HT-29 (cell line): Measurements from ENCODE around the gene LIPJ. TPM values are rescaled to one million over a fixed set of nuclear protein-coding genes. Genes with fewer than 3 reads are reported as not detected.

Experiments
- DNase-seq: peaks from one replicate; pipeline ENCODE4 v3.0.0-alpha.2; 2015; ENCODE audit warnings: low spot score
- small RNA-seq: library from RNA; depleted of rRNA; stranded (forward); fragments of <200 nt; gene quantifications from one replicate; pipeline ENCODE3, GENCODE V24; 2014
- total RNA-seq: library from RNA; depleted of rRNA; stranded (reverse); fragments of >200 nt; shearing (Covaris generic); gene quantifications from 2 replicates; pipeline ENCODE4 v1.2.3, GENCODE V29; 2014; rRNA removed

The LIPJ gene
- total RNA-seq, 1 experiment from 2014 or later = not detected

DNA sequence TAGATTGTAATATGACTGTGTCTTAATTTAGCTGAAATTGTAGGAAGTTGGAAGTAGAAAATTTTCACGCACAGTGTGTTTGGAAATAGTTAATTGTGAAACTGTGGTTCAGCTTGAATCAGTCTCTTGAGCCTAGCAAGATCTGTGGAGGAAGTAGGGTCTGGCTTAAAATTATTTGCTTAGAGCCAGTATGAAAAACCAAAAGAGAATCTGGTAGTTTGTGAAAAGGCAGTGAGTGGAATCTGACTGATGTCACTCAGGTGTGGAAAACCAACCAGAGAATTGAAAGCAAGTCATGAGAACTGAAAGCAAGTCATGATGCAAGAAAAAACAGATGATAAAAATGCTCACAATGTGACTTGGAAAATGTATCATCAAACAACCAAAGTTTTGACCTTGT, 11.5 kb downstream of the LIPJ start:
- no peak for DNase-seq

DNA sequence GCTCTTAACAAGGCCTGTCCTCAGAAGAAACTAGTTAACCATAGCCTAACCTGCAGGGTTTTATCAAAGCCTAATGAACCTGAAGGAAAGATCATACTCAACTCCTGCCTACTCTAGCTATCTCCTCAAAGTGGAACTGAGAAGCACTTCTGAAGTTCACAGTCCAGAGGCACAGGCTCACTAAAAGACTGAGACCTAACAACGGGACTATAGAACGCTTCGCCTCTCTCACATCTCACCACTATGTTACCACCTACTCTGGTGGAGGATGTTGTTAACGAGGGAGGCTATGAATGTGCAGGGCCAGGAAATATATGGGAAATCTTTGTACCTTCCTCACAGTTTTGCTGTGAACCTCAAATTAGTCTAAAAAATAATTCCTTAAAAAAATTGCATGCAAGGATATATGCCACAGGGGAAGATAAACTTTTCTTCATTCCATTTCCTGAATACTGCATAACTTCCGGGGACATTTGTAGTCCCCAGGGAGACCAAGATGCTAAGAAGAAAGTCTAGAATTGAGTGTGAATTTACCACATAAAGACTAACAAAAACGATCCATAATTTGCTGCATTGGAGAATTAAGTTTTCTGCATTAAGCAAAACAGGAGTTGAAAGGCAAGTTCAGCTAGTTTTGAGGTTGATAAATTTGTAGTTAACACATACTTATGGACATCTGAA, 21.6 kb downstream of the LIPJ start:
- no peak for DNase-seq

DNA sequence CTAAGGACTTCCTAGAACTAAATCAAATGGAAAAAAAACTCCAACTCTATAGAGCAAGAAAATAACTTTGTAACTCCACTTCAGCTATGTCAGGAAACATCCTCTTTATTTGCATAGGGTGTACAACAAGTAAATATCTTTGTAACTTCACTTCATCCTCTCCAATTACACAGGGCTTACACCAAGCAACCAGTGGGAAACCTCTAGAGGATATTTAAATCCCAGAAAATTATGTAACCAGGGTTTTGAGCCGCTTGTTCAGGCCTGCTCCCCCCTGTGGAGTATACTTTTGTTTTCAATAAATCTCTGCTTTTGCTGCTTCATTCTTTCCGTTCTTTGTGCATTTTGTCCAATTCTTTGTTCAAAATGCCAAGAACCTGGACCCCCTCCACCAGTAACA, 22.2 kb downstream of the LIPJ start:
- no peak for DNase-seq

DNA sequence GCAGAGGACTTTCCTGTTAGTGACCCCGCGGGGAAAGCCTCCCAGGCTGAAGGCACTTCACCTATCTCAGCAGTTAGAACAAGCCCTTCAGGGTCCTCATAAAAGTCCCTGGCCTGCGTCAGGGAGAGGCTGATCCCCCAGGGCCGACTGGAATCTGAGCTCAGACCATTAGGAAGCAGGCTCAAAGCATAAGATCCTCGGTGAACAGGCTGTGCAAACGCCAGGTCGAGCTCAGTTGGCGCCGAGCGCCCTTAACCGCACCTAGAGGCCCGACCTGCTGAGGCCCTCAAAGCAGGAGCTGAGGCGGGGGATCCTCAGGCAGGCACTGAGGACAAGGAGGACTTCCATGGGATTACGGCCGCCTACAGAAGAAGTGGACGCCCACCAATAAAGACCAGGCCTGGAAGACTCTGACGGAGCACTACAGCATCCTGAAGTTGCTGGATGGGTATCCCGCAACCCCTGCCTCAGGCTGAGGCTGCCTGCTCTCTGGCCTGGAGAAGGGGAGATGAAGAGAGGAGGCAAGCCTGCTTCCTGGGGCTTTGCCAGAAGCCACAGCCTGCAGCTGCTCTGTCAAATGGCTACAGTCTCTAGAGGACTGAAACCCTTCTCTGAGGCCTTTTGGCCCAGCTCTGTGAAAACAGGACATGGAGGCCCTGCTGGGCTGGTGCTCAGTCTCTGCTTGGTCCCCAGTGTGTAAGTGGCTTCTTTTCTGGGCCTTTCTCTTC, 29.9 kb downstream of the LIPJ start:
- DNase-seq = no peak

DNA sequence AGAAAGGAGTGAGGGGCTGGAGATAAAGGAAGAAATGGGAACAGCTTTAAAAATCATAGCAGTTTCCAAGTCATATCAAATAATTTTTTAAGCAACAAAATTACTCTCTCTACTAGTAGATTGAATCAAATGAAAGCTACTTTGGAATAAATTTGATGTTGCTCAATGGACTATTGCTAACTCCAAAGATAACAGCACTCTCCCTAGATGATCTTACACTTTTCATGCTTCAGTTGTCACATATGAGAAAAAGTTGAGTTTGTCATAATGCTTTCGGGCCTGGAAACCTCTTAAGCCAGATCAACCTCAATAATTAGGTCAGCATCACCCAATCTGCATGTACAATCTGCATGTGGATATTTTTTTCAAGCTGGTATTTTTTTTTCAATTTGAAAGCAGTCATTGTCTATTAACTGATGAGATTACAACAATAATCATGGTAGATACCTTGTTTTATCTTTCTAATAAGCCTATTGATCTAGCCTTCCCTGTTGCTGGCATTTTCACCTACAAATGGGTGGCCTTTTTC, 31.3 kb downstream of the LIPJ start:
- DNase-seq = no peak

DNA sequence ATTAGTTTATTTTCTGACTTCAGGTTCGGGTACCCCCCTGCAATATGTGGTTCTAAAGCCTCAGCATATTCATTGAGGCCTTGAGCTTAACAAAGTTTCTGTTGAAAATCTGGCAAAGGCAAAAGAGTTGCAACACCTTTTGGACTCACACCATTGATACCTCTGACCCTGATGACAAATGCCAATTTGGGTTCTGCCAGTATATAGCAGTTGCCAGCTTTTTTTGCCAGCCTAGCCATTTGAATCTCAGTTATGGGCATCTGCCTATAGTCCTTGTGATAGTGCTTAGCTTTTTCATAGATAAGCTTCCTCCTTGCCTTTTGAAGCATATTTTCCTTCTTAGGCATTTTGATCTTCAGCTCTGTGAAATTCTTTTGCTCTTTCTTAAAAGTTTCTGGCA, 31.9 kb downstream of the LIPJ start:
- no peak for DNase-seq

DNA sequence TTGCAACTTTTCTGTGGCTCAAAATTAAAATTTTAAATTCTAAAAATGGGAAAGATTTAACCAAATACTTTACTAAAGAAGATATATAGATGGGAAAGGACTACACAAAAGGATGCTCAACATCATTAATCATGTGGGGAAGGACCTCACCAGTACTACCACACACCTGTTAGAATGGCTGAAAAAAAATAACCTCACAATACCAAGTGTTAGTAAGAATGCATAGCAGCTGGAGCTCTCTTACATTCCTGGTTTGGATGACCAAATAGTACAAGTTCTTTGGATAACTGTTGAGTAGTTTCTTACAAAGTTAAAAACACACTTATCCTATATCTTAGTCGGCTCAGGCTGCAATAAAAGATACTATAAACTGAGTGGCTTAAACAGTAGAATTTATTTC, 33.9 kb downstream of the LIPJ start:
- no peak for DNase-seq

DNA sequence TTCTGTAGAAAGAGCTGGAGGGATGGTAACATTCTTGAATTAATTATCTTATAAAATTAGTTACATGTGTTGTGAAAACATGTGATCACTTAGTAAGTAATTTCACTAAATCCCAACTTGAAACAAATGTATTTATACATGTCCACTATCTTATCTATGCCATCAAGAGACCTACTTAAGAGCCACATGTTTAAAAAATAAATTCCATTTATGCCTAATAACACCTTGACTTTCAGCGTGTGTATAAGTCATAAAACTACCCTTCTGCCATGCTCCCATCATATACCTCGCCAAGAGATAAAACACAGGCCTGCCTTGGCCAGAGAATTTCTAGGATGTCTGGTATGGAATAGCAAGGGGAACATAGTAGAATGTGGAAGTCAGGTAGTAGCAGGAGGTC, 37.3 kb downstream of the LIPJ start:
- DNase-seq = no peak

DNA sequence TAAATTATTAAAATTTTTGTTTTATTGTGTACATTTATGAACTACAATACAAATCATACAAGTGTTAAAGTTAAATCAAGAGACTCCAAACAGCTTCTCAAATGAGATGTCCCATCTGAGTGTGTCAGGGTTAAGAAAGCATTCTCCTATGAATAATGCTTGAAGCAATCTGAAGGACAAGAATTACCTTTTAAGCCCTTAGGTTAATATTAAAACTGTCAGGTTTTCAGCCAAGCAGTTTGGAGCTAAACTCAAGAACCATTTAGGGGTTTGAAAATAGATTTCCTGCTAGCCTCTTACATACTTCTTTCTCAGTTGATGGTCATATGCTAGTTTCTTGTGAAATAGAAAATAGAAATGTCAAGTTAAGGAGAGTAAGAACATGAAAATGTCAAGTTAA, 38.3 kb downstream of the LIPJ start:
- DNase-seq = no peak

DNA sequence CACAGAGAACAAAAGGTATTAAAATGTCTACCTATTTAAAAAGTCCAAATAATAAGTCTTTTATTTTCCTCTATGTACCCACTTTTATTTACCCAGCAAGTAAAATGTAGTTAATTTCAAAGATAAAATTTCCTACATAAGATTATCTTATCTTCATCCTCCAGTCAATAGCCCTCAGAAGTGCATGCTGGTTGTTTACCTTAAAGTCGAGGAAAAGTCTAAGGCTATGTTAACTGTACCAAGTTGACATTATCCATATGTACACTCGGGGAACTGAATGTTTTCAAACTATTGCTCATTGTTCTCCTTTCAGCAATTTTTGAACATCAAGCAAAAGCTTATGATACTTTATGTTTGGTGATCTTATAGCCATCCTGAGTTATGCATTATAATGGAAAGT, 53.6 kb downstream of the LIPJ start:
- no peak for DNase-seq

DNA sequence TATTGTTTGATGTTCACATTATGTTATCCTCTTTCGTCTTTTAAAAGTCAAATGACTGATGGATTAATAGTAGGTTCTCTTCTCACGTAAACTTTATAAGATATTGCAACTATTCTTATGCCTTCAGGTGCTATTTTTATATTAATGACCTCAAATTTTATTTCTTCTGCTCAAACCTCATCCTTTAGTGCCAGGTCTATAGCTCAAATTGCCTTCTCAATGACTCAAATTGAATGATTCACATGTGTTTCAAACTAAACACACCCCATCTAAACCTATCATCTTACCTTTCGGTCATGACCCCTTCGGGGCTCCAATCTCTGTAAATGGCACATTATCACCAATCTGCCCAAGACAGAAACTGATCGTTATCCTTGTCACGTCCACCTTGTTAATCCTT, 55.6 kb downstream of the LIPJ start:
- no peak for DNase-seq

DNA sequence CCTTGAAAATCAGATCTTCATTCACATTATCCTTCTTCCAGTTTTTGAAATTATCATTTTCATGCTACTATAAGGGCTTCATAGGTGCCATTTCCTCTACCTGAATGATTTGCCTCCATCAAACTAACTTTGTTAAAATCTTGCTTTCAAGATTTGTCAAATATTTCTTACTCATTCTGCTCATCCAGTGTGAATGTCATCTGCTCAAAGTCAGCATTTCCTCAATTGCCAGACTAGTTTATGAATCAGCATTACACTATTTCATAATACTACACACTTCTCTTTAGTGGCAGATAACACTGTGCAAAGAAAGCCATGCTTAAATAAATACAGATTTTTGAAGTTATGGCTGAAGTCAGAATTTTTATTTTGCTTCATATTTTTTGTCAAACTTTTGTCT, 56.4 kb downstream of the LIPJ start:
- no peak for DNase-seq

DNA sequence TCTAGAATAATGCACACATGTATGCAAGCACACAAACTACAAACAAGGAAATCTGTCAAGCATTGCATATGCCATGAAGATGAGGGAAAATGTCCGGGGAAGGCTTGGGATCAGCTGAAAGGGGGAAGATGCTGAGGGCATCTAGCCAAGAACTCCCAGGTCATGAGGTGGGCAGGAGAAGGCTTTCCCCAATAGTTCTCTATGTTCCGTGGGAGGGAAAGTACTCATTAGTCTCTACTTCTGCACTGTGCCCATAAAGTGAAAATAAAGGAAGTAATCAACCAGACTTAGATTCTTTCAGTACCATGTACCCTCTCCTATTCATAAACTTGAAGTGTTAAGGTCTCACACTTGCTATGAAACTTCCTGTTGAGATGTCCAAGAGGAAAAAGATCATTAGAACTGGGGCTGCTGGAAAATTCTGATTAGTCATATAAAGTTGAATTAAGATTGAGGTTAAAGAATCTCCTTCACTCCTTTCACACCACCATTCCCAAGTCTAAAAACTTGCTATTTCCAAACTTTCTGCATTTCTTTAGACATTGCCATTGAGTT, 60.6 kb downstream of the LIPJ start:
- DNase-seq = no peak

DNA sequence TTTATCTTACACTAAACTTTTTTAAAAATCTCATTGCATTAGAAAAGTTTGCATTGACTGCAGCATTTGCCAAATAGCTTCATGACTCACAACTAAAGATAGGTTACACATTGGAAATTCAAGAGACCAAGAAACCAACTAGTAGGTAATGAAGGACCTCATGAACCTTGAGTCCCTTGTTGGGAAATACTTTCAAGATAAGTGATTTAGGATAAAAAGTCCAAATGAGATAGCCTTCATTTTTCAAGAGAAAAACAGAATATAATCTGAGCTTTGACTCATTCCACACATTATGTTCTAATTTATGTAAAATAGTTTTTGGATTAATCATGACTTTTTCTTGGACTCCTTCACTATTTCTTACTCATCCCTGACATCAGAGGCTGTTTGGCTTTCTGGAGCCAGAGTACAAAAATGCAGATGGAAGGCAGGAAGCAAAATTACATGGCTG, 64.6 kb downstream of the LIPJ start:
- DNase-seq = no peak

DNA sequence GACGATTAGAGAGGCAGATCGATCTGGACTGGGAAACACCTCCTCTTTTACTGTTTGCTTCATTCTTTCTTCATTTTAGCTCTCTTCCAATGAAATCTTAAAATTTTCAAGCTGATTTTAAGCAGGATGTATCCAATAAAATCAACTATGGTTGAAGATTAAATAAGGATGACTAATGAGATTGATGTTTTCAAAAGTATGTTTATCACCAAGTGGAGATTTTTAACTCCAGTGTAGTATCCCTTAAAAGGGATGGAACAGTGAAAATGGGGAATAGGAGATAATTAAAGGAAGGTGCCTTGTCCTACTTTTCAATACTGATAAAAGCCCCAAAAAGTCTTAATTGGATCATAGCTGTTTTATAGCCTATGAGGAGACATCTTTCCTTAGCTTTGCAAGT, 66.1 kb downstream of the LIPJ start:
- no peak for DNase-seq

Small RNA genes lying within 50 kb of the gene (small RNA-seq; reads per million reads assigned to genes)
- gene RF00019 = not detected

Other genes starting within 250 kb of the LIPJ start
- 20.8 and 25.1 TPM in 2 replicates for gene RNLS, start 3.4 kb upstream of the LIPJ start, total RNA-seq
- gene LIPF, start 77.7 kb downstream of the LIPJ start, total RNA-seq = not detected in 2 replicates
- gene LIPK, start 119.5 kb downstream of the LIPJ start, total RNA-seq = not detected in 2 replicates
- not detected in 2 replicates for gene LIPN, start 173.3 kb downstream of the LIPJ start, total RNA-seq
- gene LIPM, start 216.0 kb downstream of the LIPJ start, total RNA-seq = not detected in 2 replicates